ENCODE measurements around the gene CCDC85B.

GRCh38 chr11:65883058-65883761, 7.3 kb upstream of the CCDC85B start:
- TF ChIP-seq CTCF (IDR thresholded peaks at IDR 0.05) (no peak), SIN3A (IDR thresholded peaks at IDR 0.05; ENCODE audit: borderline replicate concordance, insufficient read depth, low read depth, low read length) (no peak), REST (IDR thresholded peaks at IDR 0.05; ENCODE audit: insufficient read depth in 1 of 2, low read depth in 2 of 2, low read length in 1 of 2) (no peak), POLR2AphosphoS5 (IDR thresholded peaks at IDR 0.05; ENCODE audit: low read depth, low read length) (no peak)

All from Panc1 (cell line).